Activated T-helper 1 cell treated with anti-CD3 and anti-CD28 coated beads, Interleukin-12 subunit alpha, Interleukin-12 subunit beta, Interleukin-2, Interleukin-4 antibody, amounts not matched to agents 30 ng/mL and 10 ng/mL and 1 ng/mL, durations not matched to agents 14 hours and 24 hours and 36 hours (primary cell): ENCODE measurements around the gene FAM43A. TPM values are rescaled to one million over a fixed set of nuclear protein-coding genes. Genes with fewer than 3 reads are reported as not detected.

Experiments used
- DNase-seq: peaks from one replicate; pipeline ENCODE4 v3.0.0; 2021; ENCODE audit warnings: low spot score
- H3K27ac Mint-ChIP-seq: one replicate; pipeline ENCODE4 v1.8.0; 2021; ENCODE audit warnings: mild to moderate bottlenecking, mixed read lengths
- H3K27me3 Mint-ChIP-seq: one replicate; pipeline ENCODE4 v1.8.0; 2022; ENCODE audit warnings: mild to moderate bottlenecking, moderate library complexity, mixed read lengths; ENCODE audit not compliant: insufficient read depth
- H3K36me3 Mint-ChIP-seq: one replicate; pipeline ENCODE4 v1.8.0; 2021; ENCODE audit warnings: low read depth, mixed read lengths
- H3K4me1 Mint-ChIP-seq: one replicate; pipeline ENCODE4 v1.8.0; 2021; ENCODE audit warnings: low read depth, mixed read lengths
- H3K4me3 Mint-ChIP-seq: one replicate; pipeline ENCODE4 v1.8.0; 2021; ENCODE audit warnings: mild to moderate bottlenecking, moderate library complexity, mixed read lengths
- H3K9me3 Mint-ChIP-seq: one replicate; pipeline ENCODE4 v1.8.0; 2021; ENCODE audit warnings: mixed read lengths
- intact Hi-C: fragments of 100-400 bp; cut with micrococcal nuclease; formaldehyde crosslinking; loops from one replicate; pipeline ENCODE4 v1.15.1; 2024
- total RNA-seq: library from RNA; stranded (reverse); gene quantifications from 2 replicates; pipeline ENCODE4 v1.2.3, GENCODE V29; 2022

Gene FAM43A, protein sequence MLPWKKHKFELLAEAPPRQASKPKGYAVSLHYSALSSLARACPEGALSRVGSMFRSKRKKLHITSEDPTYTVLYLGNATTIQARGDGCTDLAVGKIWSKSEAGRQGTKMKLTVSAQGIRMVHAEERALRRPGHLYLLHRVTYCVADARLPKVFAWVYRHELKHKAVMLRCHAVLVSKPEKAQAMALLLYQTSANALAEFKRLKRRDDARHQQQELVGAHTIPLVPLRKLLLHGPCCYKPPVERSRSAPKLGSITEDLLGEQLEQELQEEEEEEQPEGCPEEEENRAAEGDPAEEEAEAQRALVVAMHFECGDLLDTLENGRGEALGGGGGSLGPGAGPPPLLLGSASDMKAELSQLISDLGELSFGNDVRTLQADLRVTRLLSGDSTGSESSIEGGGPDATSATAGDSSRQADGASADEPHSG
- 13.0 and 13.1 TPM in 2 replicates for total RNA-seq

DNA sequence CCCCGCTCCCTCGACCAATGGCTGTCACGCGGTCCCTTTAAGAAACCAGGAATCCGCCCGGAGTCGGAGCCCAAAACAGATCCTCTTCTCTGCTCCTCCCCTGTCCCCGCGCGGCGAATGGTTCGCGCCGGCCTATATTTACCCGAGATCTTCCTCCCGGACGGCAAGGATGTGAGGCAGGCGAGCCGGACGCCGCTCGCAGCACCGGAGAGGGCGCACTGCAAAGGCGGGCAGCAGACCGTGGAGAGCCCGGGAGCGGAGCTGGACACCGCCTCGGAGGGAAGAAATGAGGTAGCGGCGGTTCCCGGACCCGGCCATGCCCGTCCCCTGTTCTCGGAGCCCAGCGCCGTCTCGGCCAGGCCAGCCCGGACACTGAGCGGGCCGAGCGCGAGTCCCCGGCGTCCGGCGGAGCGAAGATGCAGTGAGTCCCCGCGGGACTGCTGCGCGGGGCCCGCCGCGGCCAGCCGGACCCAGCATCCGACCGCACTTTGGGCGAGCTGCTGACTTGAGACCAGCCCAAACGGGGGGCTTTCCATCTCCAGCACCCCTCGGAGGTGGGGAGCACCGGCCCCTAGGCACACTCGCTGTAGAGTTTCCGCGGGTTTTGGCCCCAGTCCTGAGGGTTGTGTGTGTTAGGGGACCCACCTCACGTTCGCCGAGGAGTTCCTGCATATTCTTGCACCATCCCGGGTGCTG, at the start of gene FAM43A:
Gene FAM43A, plus strand, starts transcription at position 166 of the 696 bp plus-strand sequence. CDS start 944 bp downstream, outside the sequence.
- H3K4me1 Mint-ChIP-seq: peaks cover 62% of the 10 kb centered on the region
- H3K36me3 Mint-ChIP-seq: peaks cover 9% of the 10 kb centered on the region
- H3K27ac Mint-ChIP-seq: peak within 1 kb of the TSS; percentile 77
- intact Hi-C loops: loop anchor here (1.0 to 5.0 kb wide), 8 partner anchors 11 to 856 kb away; partner anchors contain the start of genes ACAP2 and PPP1R2
- H3K4me3 Mint-ChIP-seq: peak within 1 kb of the TSS; percentile 92
- peaks cover 37% of the 10 kb centered on the region for H3K27me3 Mint-ChIP-seq
- H3K9me3 Mint-ChIP-seq: no peaks in the 10 kb centered on the region
- peak; percentile 75 for DNase-seq

DNA sequence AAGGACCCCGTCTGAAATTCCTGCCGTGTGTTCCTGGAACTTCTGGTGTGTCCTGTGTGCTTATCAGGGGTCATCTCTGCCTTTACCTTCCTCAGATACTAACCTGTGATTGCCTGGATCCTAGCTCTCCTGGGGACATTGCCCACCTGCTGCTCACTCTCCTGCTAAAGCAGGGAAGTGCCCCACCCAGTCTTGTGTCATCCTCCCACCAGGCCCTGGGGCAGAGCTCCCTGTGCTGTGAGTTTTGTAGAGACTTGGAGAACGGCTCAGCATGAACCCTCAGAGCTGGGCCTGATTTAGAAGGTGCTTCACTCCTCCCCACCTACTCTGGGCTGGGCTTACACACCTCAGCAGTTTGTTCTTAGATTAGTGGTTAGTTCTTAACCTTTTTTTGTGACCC, 48.6 kb upstream of the FAM43A start:
- H3K4me1 Mint-ChIP-seq: no peaks in the 10 kb centered on the region
- no peak overlapping the region for H3K27ac Mint-ChIP-seq
- no peak for DNase-seq
- peaks cover 15% of the 10 kb centered on the region for H3K36me3 Mint-ChIP-seq
- no peak overlapping the region for H3K4me3 Mint-ChIP-seq
- H3K9me3 Mint-ChIP-seq: no peaks in the 10 kb centered on the region
- intact Hi-C loops: no loop called here
- H3K27me3 Mint-ChIP-seq: no peaks in the 10 kb centered on the region

DNA sequence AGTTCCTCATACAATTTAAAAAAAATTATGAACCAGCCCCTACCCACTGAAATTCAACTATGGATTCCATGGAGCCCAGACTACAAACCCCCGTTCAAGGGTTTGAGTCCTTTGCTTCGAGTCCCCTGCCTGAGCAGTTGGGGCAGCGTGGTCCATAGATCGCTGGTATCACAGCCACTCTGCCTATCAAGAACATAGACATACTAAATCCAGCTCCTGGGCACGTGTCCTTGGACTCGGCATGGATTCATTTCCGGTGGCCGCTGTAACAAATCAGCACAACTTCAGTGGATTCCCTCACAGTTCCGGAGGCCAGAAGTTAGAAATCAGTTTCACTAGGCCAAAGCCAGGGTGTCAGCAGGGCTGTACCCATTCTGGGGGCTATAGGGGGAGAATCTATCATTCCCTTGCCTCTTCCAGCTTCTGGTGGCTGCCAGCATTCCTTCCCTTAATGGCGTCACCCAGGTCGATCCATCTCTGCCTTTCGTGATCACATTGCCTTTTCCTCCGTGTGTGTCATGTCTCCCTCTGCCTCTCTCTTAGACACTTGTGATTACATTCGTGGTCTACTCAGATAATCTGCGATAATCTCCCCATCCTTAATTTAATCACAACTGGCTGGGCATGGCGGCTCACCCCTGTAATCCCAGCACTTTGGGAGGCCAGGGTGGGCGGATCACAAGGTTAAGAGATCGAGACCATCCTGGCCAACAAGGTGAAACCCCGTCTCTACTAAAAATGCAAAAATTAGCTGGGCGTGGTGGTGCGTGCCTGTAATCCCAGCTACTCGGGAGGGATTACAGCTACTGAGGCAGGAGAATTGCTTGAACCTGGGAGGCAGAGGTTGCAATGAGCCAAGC, 47.9 kb upstream of the FAM43A start:
- Mint-ChIP-seq H3K9me3 (no peaks in the 10 kb centered on the region), H3K27ac (no peak overlapping the region), H3K36me3 (peaks cover 17% of the 10 kb centered on the region)

DNA sequence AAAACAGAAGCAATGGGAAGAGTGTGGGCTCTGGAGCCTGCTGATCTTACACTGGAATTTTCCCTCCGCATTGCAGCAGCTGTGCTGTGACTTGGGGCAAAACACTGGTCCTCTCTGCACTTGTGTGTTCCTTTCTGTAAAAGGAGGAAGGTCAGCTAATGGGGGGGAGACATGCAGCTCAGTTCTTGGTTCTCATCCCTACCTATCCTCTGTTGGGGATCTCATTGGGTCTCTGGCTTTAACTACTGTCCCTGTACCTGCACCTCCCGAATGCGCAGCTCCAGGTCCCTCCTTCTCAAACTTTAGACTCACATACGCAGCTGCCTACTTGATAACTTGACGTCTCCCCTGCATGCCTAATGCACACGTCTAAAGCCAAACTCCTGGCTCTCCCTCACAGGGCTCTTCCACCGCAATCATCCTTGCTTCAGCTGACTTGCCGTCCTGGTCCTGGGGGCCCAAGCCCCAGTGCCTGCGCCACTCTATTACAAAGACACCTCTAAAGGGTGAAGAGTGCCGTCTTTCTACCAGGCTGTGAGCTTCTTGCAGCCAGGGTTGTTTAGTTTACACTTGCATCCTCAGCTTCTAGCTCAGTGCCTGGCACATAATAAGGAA, 46.6 kb upstream of the FAM43A start:
- no peaks in the 10 kb centered on the region for H3K9me3 Mint-ChIP-seq
- no peaks in the 10 kb centered on the region for H3K4me1 Mint-ChIP-seq
- peaks cover 22% of the 10 kb centered on the region for H3K36me3 Mint-ChIP-seq
- intact Hi-C loops: no loop called here
- no peak overlapping the region for H3K27ac Mint-ChIP-seq
- H3K4me3 Mint-ChIP-seq: no peak overlapping the region
- no peaks in the 10 kb centered on the region for H3K27me3 Mint-ChIP-seq
- DNase-seq: no peak

More for the DNA sequence above, 47.9 kb upstream of the FAM43A start:
- intact Hi-C loops: no loop called here
- DNase-seq: no peak
- Mint-ChIP-seq H3K4me3 (no peak overlapping the region), H3K4me1 (no peaks in the 10 kb centered on the region), H3K27me3 (no peaks in the 10 kb centered on the region)

DNA sequence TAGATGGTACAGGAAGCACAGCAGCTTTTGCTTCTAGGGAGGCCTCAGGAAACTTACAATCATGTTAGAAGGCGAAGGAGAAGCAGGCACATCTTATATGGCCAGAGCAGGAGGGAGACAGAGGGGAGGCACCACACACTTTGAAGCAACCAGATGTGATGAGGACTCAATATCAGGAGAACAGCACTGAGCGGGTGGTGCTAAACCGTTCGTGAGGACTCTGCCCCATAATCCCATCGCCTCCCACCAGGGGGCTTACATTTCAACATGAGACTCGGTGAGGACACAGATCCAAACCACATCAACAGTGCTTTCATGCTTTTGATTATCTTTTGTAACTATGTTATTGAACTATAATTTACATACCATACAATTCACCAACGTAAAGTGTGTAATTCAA, 44.9 kb upstream of the FAM43A start:
- Mint-ChIP-seq H3K9me3 (no peaks in the 10 kb centered on the region), H3K27ac (no peak overlapping the region), H3K4me3 (no peak overlapping the region), H3K4me1 (no peaks in the 10 kb centered on the region), H3K36me3 (peaks cover 37% of the 10 kb centered on the region), H3K27me3 (no peaks in the 10 kb centered on the region)
- no peak for DNase-seq
- intact Hi-C loops: no loop called here

DNA sequence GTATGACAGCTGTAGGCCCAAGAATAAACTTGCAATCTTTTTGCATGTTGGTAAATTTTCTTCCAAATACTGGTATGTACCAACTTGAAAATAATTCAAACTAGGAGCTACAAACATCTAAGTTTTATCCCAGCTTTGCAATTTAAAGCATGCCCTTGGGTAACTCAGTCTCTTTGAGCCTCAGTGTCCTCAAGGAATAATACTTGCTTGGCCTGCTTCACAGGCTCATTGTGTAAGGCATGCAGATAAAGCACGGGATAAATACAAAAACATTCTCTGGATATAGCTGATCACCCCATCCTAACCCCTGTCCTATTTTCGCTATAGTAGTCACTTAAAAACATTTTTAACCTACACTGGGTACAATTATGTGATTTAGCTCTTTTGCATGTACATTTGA, 42.9 kb upstream of the FAM43A start:
- no peak for DNase-seq
- Mint-ChIP-seq H3K4me3 (no peak overlapping the region), H3K27ac (no peak overlapping the region), H3K4me1 (no peaks in the 10 kb centered on the region), H3K27me3 (no peaks in the 10 kb centered on the region), H3K9me3 (no peaks in the 10 kb centered on the region), H3K36me3 (peaks cover 44% of the 10 kb centered on the region)
- intact Hi-C loops: no loop called here

DNA sequence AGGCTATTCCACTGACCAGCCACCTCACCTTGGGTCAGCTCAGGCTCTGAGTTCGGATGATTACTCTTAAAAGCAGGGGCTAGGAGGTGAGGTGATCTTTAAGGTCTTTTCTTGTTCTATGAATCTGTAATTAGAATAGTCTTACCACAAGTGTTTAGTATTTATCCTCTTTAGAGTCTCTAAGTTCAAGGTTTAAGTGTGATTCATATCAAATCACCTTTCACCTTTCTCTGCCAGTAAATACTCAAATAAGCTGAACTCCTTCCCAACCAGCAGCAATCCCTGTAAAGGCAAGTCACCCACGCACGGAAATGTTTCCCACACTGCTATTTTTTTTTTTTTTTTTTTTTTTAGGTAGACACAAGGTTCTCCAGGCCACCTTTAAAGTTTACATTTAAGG, 37.9 kb upstream of the FAM43A start:
- no peak for DNase-seq
- Mint-ChIP-seq H3K27ac (no peak overlapping the region), H3K9me3 (no peaks in the 10 kb centered on the region), H3K4me3 (no peak overlapping the region), H3K27me3 (no peaks in the 10 kb centered on the region), H3K4me1 (peaks cover 4% of the 10 kb centered on the region), H3K36me3 (peaks cover 52% of the 10 kb centered on the region)
- intact Hi-C loops: no loop called here

DNA sequence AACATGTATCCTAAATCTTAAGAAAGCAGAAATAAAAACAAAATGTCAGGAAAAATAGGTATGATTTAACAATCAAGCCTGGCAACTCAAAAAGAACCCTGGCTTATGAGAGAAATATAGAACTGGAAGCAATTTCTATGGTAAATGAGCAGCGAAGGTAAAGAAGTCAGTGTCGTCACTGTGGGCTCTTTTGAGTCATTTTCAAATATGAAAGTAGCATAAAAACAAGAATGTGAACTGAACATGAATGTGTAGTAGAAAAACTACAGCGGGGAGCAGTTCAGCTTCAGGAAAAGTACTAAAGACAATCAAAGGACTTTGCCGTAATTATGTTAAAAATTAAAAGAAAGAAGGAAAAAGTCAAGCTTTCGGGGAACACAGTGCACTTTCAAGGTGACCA, 31.2 kb upstream of the FAM43A start:
- Mint-ChIP-seq H3K4me1 (peaks cover 34% of the 10 kb centered on the region), H3K4me3 (peak overlapping the region; percentile 71), H3K9me3 (no peaks in the 10 kb centered on the region), H3K36me3 (peaks cover 66% of the 10 kb centered on the region), H3K27ac (peak overlapping the region; percentile 94), H3K27me3 (no peaks in the 10 kb centered on the region)
- intact Hi-C loops: loop anchor here (1.0 to 2.0 kb wide), 2 partner anchors 17 to 70 kb away; no protein-coding TSS in a partner anchor
- no peak for DNase-seq

DNA sequence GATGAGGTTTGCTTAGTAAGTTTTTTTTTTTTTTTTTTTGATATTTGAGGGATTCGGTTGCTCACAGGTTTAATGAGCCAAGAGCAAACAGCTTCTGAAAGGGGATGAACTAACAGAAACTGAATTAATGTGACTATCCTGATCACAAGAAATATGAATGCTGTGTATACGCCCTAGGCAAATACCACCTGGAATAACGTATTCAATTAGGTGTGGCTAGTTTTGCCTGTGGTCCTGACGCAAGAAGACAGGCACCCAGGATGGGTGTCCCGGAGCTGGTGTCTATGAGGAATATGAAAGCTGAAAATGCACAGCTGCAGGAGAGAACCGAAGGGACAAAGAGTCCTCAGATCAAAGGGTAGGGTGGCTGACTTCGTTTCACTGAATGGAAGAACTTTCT, 28.2 kb upstream of the FAM43A start:
- Mint-ChIP-seq H3K27ac (no peak overlapping the region), H3K27me3 (no peaks in the 10 kb centered on the region), H3K9me3 (no peaks in the 10 kb centered on the region), H3K4me1 (peaks cover 47% of the 10 kb centered on the region), H3K36me3 (peaks cover 60% of the 10 kb centered on the region), H3K4me3 (no peak overlapping the region)
- DNase-seq: no peak
- intact Hi-C loops: no loop called here

DNA sequence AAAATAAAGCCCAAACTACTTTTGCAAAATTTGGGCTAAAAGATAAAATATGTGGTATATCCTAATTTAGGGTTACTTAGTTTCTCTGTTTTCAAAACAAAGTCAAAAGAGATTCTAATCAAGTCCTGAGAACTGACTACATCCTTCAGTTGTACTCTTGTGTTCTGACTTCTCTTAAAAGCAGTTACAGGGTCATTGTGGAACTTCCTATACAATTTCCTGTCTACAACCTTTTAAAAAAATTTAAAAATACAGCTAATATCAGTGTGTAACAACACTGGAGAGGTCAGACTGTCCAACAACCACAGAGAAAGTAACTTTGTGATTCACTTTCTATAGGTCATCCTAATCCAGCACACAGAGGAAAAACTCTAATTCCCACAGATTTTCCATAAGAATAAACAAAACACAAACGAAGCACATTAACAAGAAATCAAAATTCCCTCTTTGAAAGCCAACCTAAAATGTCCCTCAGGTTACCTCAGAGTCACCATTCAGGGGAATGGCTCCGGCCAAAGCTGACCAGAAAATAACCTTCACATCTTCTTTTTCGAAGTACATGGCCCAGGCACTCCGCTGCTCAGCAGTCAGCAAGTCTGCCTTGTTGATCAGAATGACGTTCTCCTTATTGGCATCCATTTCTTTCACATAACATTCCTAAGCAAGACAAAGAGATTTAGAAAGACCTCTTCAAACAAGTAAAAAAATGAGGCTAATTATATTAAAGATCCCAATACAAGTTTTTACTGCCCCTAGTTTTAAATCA, 27.0 kb upstream of the FAM43A start:
- H3K27me3 Mint-ChIP-seq: no peaks in the 10 kb centered on the region
- no peak for DNase-seq
- peaks cover 41% of the 10 kb centered on the region for H3K4me1 Mint-ChIP-seq
- H3K27ac Mint-ChIP-seq: no peak overlapping the region
- no peak overlapping the region for H3K4me3 Mint-ChIP-seq
- H3K9me3 Mint-ChIP-seq: no peaks in the 10 kb centered on the region
- H3K36me3 Mint-ChIP-seq: peaks cover 51% of the 10 kb centered on the region
- intact Hi-C loops: no loop called here

DNA sequence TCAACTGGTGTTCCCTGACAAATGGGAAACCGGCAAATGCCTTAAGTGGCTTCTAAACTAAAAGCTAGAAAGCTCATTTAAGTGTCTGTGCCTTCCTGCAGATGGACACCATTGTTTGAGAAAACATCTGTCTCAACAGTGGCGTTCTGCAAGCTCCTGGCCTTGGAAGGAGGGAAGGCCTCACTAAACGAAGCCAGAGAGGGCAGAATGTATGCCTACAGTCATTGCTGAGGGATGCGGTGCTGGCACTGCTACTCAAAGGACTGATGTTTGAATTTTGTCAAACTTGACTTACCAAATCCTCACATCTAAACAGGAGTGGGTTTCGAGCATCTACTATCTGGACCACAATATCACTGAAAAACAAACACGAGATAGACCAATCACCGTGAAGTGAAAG, 25.9 kb upstream of the FAM43A start:
- H3K27ac Mint-ChIP-seq: no peak overlapping the region

DNA sequence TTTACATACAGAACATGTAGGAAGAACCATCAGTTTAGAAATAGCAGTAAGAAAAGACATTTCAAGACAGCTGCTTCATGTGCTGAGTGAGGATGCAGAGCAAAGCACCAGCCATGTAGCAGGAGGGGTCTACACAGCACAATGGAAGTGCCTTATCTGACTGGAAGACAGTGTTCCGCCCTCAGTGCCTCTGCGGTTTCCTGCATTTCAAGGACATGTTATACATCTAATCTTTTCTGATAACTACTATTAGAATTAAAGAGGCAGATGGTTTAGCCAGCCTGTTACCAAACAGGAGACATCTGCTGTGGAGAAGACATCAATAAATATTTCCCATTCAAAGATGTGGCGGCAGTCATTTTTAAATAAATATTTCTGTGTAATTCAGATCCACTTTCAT, 24.3 kb upstream of the FAM43A start:
- intact Hi-C loops: no loop called here
- Mint-ChIP-seq H3K27me3 (no peaks in the 10 kb centered on the region), H3K36me3 (peaks cover 45% of the 10 kb centered on the region), H3K4me3 (no peak overlapping the region), H3K4me1 (peaks cover 27% of the 10 kb centered on the region), H3K9me3 (no peaks in the 10 kb centered on the region), H3K27ac (no peak overlapping the region)
- no peak for DNase-seq

More for the DNA sequence above, 25.9 kb upstream of the FAM43A start:
- intact Hi-C loops: no loop called here
- no peak for DNase-seq
- peaks cover 30% of the 10 kb centered on the region for H3K4me1 Mint-ChIP-seq
- no peaks in the 10 kb centered on the region for H3K9me3 Mint-ChIP-seq
- H3K36me3 Mint-ChIP-seq: peaks cover 45% of the 10 kb centered on the region
- H3K27me3 Mint-ChIP-seq: no peaks in the 10 kb centered on the region
- no peak overlapping the region for H3K4me3 Mint-ChIP-seq
